Measurements from ENCODE around the gene CAB39L. TPM values are rescaled to one million over a fixed set of nuclear protein-coding genes. Genes with fewer than 3 reads are reported as not detected.

CAB39L gene
- total and polyA plus RNA-seq, 2 donors from 2014 or later, result 11.0 to 16.0 TPM

GRCh38 chr13:49454388-49455006, 10.6 kb upstream of the CAB39L start:
- Histone ChIP-seq H3K27me3 (ENCODE audit: control insufficient read depth, insufficient read depth, low read length) (no peaks in the 10 kb centered on the region), H3K27ac (ENCODE audit: low read depth in 2 of 2, low read length in 2 of 2) (no peak overlapping the region), H3K4me3 (ENCODE audit: low read length in 3 of 3) (no peak overlapping the region), H3K9me3 (ENCODE audit: control insufficient read depth in 2 of 3, insufficient read depth in 1 of 3, low read length in 3 of 3) (no peaks in the 10 kb centered on the region), H3K9ac (ENCODE audit: low read length in 3 of 3) (no peak overlapping the region), H3K36me3 (ENCODE audit: control insufficient read depth in 2 of 3, insufficient read depth in 3 of 3, low read length in 3 of 3) (peaks cover 0 to 6% (median 0%) of the 10 kb centered on the region in 3 donors), H3K4me1 (ENCODE audit: control insufficient read depth in 2 of 3, insufficient read depth in 2 of 3, low read depth in 1 of 3, low read length in 3 of 3) (peaks cover 0 to 4% (median 0%) of the 10 kb centered on the region in 3 donors)
- DNase-seq, result no peak
- TF ChIP-seq CTCF (IDR thresholded peaks at IDR 0.05; ENCODE audit: borderline replicate concordance, extremely low read depth, insufficient read depth), result no peak
- FAIRE-seq, result no peak
- intact Hi-C loops (cut with DNase I), result no loop called here

GRCh38 chr13:49453465-49453864, 9.6 kb upstream of the CAB39L start:
- H3K27me3 ChIP-seq (ENCODE audit: control insufficient read depth, insufficient read depth, low read length), result no peaks in the 10 kb centered on the region
- intact Hi-C loops (cut with DNase I), result no loop called here
- peaks cover 0 to 4% (median 0%) of the 10 kb centered on the region in 3 donors for H3K4me1 ChIP-seq (ENCODE audit: control insufficient read depth in 2 of 3, insufficient read depth in 2 of 3, low read depth in 1 of 3, low read length in 3 of 3)
- FAIRE-seq (no peak), DNase-seq (no peak)
- H3K9ac ChIP-seq (ENCODE audit: low read length in 3 of 3), result no peak overlapping the region
- no peak overlapping the region for H3K4me3 ChIP-seq (ENCODE audit: low read length in 3 of 3)
- TF ChIP-seq CTCF (IDR thresholded peaks at IDR 0.05; ENCODE audit: borderline replicate concordance, extremely low read depth, insufficient read depth), result no peak
- H3K9me3 ChIP-seq (ENCODE audit: control insufficient read depth in 2 of 3, insufficient read depth in 1 of 3, low read length in 3 of 3), result no peaks in the 10 kb centered on the region
- peaks cover 0 to 6% (median 0%) of the 10 kb centered on the region in 3 donors for H3K36me3 ChIP-seq (ENCODE audit: control insufficient read depth in 2 of 3, insufficient read depth in 3 of 3, low read length in 3 of 3)
- no peak overlapping the region for H3K27ac ChIP-seq (ENCODE audit: low read depth in 2 of 2, low read length in 2 of 2)

- FAIRE-seq (no peak), DNase-seq (peak in 1 of 5 donors; percentile 16)
- no peak overlapping the region for H3K4me3 ChIP-seq (ENCODE audit: low read length in 3 of 3)
- H3K36me3 ChIP-seq (ENCODE audit: control insufficient read depth in 2 of 3, insufficient read depth in 3 of 3, low read length in 3 of 3), result peaks cover 0 to 6% (median 0%) of the 10 kb centered on the region in 3 donors
- H3K9ac ChIP-seq (ENCODE audit: low read length in 3 of 3), result no peak overlapping the region
- H3K27ac ChIP-seq (ENCODE audit: low read depth in 2 of 2, low read length in 2 of 2), result no peak overlapping the region
- intact Hi-C loops (cut with DNase I), result no loop called here
- no peak for TF ChIP-seq CTCF (IDR thresholded peaks at IDR 0.05; ENCODE audit: borderline replicate concordance, extremely low read depth, insufficient read depth)
- H3K27me3 ChIP-seq (ENCODE audit: control insufficient read depth, insufficient read depth, low read length), result no peaks in the 10 kb centered on the region
- no peaks in the 10 kb centered on the region for H3K9me3 ChIP-seq (ENCODE audit: control insufficient read depth in 2 of 3, insufficient read depth in 1 of 3, low read length in 3 of 3)
- H3K4me1 ChIP-seq (ENCODE audit: control insufficient read depth in 2 of 3, insufficient read depth in 2 of 3, low read depth in 1 of 3, low read length in 3 of 3), result peaks cover 0 to 8% (median 0%) of the 10 kb centered on the region in 3 donors
Measured at GRCh38 chr13:49452725-49453457, 9.0 kb upstream of the CAB39L start.
